GM12878 (cell line): ENCODE measurements around the gene ZNF148.

ENCODE experiments used
- CBX5 ChIP-seq: sonication (generic); IDR thresholded peaks from 2 replicates; pipeline ENCODE4 v1.6.1; 2016; ENCODE audit warnings: low read depth, moderate library complexity, mild to moderate bottlenecking, inconsistent platforms
- HDAC6 ChIP-seq: fragments of 200-600 bp; sonication (generic); IDR thresholded peaks from one replicate; pipeline ENCODE4 v1.8.0; 2017; ENCODE audit warnings: antibody characterized with exemption; ENCODE audit not compliant: unreplicated experiment
- NR2F1 ChIP-seq: fragments of 450-650 bp; conservative IDR thresholded peaks from 2 replicates; pipeline ENCODE4 v1.6.1; 2017; ENCODE audit warnings: mild to moderate bottlenecking
- RAD51 ChIP-seq: fragments of 450-650 bp; IDR thresholded peaks from 2 replicates; pipeline ENCODE4 v1.6.1; 2016; ENCODE audit warnings: moderate library complexity, mild to moderate bottlenecking, inconsistent platforms
- SMC3 ChIP-seq: IDR thresholded peaks from 2 replicates; pipeline ENCODE4 v1.6.1; 2011; ENCODE audit warnings: low read length, improper control_type of control experiment, borderline replicate concordance
- SUPT20H ChIP-seq: IDR thresholded peaks from 2 replicates; pipeline ENCODE4 v1.6.1; 2011; ENCODE audit warnings: low read depth, mild to moderate bottlenecking, low read length, moderate library complexity, borderline replicate concordance; ENCODE audit not compliant: control insufficient read depth
- TARDBP ChIP-seq: IDR thresholded peaks from 2 replicates; pipeline ENCODE4 v1.6.1; 2016; ENCODE audit warnings: borderline replicate concordance
- YY1 ChIP-seq: IDR thresholded peaks from 2 replicates; pipeline ENCODE4 v1.6.1; 2011; ENCODE audit warnings: low read depth, mild to moderate bottlenecking, low read length
- TF ChIP-seq, protein P1 (sequence below), 3 experiments: IDR thresholded peaks in 2 of 3; conservative IDR thresholded peaks in 1 of 3; 2 replicates each; pipeline ENCODE4 v1.5.1; 2011; ENCODE audit warnings: low read depth in 3 of 3, low read length in 3 of 3, mild to moderate bottlenecking in 3 of 3, control low read depth in 2 of 3, moderate library complexity in 2 of 3, inconsistent platforms in 1 of 3, mixed read lengths in 1 of 3; ENCODE audit not compliant: control insufficient read depth in 2 of 3, insufficient read depth in 1 of 3; ENCODE audit errors: extremely low read depth in 1 of 3
- TF ChIP-seq, protein P2 (sequence below): IDR thresholded peaks from 2 replicates; pipeline ENCODE4 v1.6.1; 2012; ENCODE audit warnings: low read depth, low read length, improper control_type of control experiment
- TF ChIP-seq, protein P3 (sequence below): IDR thresholded peaks from 2 replicates; pipeline ENCODE4 v1.6.1; 2012; ENCODE audit warnings: mild to moderate bottlenecking, low read depth, low read length
- TF ChIP-seq, protein P4 (sequence below): IDR thresholded peaks from 2 replicates; pipeline ENCODE4 v1.6.1; 2012; ENCODE audit warnings: low read depth, low read length, improper control_type of control experiment

DNA sequence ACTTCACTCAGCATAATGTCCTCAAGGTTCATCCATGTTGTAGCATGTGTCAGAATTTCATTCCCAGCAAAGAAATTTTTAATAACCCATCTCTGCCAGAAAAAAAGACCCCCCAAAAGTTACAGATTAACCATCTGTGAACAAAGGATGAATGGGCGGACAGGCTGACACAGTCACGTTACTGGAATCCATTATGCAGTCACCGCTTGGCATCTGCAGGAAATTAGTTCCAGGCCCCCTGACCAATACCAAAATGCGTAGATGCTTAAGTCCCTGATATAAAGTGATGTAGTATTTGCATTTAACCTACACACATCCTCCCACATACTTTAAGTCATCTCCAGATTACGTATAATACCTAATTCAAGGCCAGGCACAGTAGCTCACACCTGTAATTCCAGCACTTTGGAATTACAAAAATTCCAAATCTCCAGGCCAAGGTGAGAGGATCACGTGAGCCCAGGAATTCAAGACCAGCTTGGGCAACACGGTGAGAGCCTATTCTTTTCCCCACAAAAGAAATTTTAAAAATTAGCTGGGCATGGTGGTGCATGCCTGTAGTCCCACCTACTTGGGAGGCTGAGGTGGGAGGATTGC is 161.1 kb downstream of the ZNF148 start:
- no peak for TF ChIP-seq HDAC6
- TF ChIP-seq, protein P1, sequence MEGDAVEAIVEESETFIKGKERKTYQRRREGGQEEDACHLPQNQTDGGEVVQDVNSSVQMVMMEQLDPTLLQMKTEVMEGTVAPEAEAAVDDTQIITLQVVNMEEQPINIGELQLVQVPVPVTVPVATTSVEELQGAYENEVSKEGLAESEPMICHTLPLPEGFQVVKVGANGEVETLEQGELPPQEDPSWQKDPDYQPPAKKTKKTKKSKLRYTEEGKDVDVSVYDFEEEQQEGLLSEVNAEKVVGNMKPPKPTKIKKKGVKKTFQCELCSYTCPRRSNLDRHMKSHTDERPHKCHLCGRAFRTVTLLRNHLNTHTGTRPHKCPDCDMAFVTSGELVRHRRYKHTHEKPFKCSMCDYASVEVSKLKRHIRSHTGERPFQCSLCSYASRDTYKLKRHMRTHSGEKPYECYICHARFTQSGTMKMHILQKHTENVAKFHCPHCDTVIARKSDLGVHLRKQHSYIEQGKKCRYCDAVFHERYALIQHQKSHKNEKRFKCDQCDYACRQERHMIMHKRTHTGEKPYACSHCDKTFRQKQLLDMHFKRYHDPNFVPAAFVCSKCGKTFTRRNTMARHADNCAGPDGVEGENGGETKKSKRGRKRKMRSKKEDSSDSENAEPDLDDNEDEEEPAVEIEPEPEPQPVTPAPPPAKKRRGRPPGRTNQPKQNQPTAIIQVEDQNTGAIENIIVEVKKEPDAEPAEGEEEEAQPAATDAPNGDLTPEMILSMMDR (IDR thresholded peaks at IDR 0.05 in 2 of 3, conservative IDR thresholded peaks at IDR 0.05 in 1 of 3; ENCODE audit: control insufficient read depth in 2 of 3, extremely low read depth in 1 of 3, insufficient read depth in 1 of 3, low read depth in 3 of 3, low read length in 3 of 3), result no peak
- TF ChIP-seq, protein P2, sequence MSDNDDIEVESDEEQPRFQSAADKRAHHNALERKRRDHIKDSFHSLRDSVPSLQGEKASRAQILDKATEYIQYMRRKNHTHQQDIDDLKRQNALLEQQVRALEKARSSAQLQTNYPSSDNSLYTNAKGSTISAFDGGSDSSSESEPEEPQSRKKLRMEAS, result no peak
- no peak for TF ChIP-seq YY1
- TF ChIP-seq NR2F1, result no peak
- no peak for TF ChIP-seq CBX5
- no peak for TF ChIP-seq TARDBP
- TF ChIP-seq, protein P3, sequence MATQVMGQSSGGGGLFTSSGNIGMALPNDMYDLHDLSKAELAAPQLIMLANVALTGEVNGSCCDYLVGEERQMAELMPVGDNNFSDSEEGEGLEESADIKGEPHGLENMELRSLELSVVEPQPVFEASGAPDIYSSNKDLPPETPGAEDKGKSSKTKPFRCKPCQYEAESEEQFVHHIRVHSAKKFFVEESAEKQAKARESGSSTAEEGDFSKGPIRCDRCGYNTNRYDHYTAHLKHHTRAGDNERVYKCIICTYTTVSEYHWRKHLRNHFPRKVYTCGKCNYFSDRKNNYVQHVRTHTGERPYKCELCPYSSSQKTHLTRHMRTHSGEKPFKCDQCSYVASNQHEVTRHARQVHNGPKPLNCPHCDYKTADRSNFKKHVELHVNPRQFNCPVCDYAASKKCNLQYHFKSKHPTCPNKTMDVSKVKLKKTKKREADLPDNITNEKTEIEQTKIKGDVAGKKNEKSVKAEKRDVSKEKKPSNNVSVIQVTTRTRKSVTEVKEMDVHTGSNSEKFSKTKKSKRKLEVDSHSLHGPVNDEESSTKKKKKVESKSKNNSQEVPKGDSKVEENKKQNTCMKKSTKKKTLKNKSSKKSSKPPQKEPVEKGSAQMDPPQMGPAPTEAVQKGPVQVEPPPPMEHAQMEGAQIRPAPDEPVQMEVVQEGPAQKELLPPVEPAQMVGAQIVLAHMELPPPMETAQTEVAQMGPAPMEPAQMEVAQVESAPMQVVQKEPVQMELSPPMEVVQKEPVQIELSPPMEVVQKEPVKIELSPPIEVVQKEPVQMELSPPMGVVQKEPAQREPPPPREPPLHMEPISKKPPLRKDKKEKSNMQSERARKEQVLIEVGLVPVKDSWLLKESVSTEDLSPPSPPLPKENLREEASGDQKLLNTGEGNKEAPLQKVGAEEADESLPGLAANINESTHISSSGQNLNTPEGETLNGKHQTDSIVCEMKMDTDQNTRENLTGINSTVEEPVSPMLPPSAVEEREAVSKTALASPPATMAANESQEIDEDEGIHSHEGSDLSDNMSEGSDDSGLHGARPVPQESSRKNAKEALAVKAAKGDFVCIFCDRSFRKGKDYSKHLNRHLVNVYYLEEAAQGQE, result no peak
- TF ChIP-seq SUPT20H, result no peak
- no peak for TF ChIP-seq SMC3
- TF ChIP-seq RAD51, result no peak
- TF ChIP-seq, protein P4, sequence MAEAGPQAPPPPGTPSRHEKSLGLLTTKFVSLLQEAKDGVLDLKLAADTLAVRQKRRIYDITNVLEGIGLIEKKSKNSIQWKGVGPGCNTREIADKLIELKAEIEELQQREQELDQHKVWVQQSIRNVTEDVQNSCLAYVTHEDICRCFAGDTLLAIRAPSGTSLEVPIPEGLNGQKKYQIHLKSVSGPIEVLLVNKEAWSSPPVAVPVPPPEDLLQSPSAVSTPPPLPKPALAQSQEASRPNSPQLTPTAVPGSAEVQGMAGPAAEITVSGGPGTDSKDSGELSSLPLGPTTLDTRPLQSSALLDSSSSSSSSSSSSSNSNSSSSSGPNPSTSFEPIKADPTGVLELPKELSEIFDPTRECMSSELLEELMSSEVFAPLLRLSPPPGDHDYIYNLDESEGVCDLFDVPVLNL, result no peak
